ENCODE measurements around the gene BCKDK.
A peak's percentile ranks its signal among the peaks of the same experiment; 100 is the strongest.

Gene BCKDK

DNA sequence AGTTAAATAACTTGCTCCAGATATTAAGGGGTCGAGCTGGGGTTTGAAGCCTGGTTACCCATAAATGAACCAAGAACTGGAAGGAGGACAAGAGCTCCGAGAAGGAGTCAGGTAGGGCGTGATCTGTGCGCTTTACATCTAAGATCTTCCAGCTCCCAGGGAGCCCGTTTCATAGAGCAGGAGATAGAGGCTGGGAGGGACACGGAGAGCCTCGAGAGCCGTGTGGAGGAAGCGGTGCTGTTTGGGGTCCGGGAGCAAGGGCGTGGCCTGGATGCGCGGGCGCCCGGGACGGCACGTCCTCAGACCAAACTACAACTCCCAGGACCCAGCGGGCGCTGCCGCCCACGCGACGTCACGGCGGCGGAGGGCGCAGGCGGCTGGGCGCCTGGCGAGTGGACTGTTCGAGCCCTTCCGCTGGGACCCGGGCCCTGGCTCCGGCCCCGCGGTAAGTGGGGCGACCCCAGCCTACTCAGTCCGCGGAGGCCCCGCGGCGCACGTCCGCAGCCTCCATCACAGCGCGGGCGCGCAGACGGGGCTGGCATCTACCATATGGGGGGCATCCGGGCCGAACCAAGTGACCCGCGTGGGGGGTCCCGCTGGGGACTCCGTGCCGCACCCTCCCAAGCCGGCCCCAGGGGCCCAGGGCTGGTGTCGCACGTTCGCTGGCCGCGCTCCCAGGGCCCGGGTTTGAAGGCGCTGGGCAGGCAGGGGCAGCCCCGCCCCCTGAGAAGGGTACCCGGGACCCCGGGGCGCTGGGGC is at the start of gene BCKDK:
TSS of gene BCKDK (plus strand) at position 352 of the 759 bp plus-strand sequence. CDS start 838 bp downstream, outside the sequence.
- Histone ChIP-seq H3K27me3 (ENCODE audit: control insufficient read depth in 5 of 5, insufficient read depth in 4 of 5, low read length in 5 of 5) (no peaks in the 10 kb centered on the region), H3K4me1 (ENCODE audit: control insufficient read depth in 5 of 5, insufficient read depth in 5 of 5, low read length in 5 of 5) (peaks cover 2 to 36% (median 31%) of the 10 kb centered on the region in 5 donors), H3K4me3 (ENCODE audit: low read depth in 1 of 5, low read length in 5 of 5) (peak within 1 kb of the TSS; percentile 19 to 83 (median 77)), H3K9me3 (ENCODE audit: control insufficient read depth in 5 of 5, low read length in 5 of 5) (no peaks in the 10 kb centered on the region), H3K27ac (ENCODE audit: low read depth, low read length) (peak within 1 kb of the TSS; percentile 62), H3K9ac (ENCODE audit: low read length in 5 of 5) (peak within 1 kb of the TSS in 4 of 5 donors; percentile 91 to 94 (median 93)), H3K36me3 (ENCODE audit: control insufficient read depth in 5 of 5, insufficient read depth in 5 of 5, low read length in 5 of 5) (peaks cover 0 to 39% (median 38%) of the 10 kb centered on the region in 5 donors)

DNA sequence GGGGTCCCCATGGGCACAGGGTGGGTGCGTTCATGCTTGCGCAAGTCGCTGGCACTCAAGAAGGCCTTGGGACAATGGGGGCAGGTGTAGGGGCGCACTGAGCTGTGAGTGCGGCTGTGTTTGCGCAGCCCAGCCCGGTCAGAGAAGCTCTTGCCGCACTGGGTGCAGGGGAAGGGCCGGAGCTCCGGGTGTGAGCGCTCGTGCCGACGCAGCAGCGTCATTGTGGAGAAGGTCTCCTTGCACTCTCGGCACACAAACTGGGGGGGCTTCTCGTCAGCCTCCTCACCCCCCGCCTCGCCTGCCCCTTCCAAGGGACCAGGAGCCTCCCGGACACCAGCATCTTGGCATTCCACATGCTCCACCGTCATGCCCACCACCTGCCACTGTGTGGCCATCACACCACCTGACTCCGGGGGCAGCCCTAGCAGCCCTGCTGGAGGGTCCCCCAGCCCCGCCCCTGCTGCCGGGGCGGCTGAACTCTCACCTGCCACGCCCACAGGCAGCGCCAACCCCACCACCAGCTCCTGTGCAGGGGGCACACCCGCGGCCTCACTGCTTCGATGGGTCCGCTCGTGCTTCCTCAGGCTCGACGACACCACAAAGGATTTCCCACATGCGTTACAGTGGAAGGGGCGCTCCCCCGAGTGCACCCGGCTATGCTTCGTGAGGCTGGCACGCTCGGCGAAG is 46.9 kb upstream of the BCKDK start:
- H3K36me3 ChIP-seq (ENCODE audit: control insufficient read depth in 5 of 5, insufficient read depth in 5 of 5, low read length in 5 of 5): peaks cover 0 to 28% (median 24%) of the 10 kb centered on the region in 5 donors
- no peaks in the 10 kb centered on the region for H3K27me3 ChIP-seq (ENCODE audit: control insufficient read depth in 5 of 5, insufficient read depth in 4 of 5, low read length in 5 of 5)
- H3K4me1 ChIP-seq (ENCODE audit: control insufficient read depth in 5 of 5, insufficient read depth in 5 of 5, low read length in 5 of 5): peaks cover 6 to 23% (median 18%) of the 10 kb centered on the region in 5 donors
- H3K27ac ChIP-seq (ENCODE audit: low read depth, low read length): no peak overlapping the region
- H3K9ac ChIP-seq (ENCODE audit: low read length in 5 of 5): no peak overlapping the region
- H3K4me3 ChIP-seq (ENCODE audit: low read depth in 1 of 5, low read length in 5 of 5): no peak overlapping the region
- H3K9me3 ChIP-seq (ENCODE audit: control insufficient read depth in 5 of 5, low read length in 5 of 5): no peaks in the 10 kb centered on the region

DNA sequence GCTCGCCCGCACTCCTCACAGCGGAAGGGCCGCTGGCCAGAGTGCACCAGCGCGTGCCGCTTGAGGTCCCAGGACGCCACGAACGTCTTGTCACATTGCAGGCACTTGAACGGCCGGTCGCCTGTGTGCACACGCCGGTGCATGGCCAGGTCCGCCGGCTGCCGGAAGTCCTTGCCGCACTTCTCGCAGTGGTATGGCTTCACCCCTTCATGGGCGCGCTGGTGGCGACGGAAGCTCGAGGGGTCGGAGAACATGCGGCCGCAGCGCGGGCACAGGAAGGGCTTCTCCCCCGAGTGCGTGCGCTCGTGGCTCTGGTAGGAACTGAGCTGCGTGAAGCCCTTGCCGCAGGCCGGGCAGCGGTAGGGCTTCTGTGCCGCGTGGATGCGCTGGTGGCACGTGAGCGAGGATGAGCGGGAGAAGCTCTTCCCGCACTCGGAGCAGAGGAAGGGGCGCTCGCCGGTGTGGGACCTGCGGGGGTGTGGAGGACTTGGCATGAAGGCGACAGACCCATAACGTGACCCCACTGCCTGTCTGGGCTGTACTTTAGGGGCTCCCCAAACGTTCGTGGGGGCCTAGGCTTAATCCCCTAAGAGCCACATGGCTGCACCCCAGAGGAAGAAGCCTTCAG is 46.3 kb upstream of the BCKDK start:
- H3K4me1 ChIP-seq (ENCODE audit: control insufficient read depth in 5 of 5, insufficient read depth in 5 of 5, low read length in 5 of 5): peaks cover 6 to 23% (median 18%) of the 10 kb centered on the region in 5 donors
- no peaks in the 10 kb centered on the region for H3K27me3 ChIP-seq (ENCODE audit: control insufficient read depth in 5 of 5, insufficient read depth in 4 of 5, low read length in 5 of 5)
- peaks cover 0 to 28% (median 24%) of the 10 kb centered on the region in 5 donors for H3K36me3 ChIP-seq (ENCODE audit: control insufficient read depth in 5 of 5, insufficient read depth in 5 of 5, low read length in 5 of 5)
- H3K9me3 ChIP-seq (ENCODE audit: control insufficient read depth in 5 of 5, low read length in 5 of 5): no peaks in the 10 kb centered on the region
- H3K4me3 ChIP-seq (ENCODE audit: low read depth in 1 of 5, low read length in 5 of 5): no peak overlapping the region
- no peak overlapping the region for H3K27ac ChIP-seq (ENCODE audit: low read depth, low read length)
- no peak overlapping the region for H3K9ac ChIP-seq (ENCODE audit: low read length in 5 of 5)

DNA sequence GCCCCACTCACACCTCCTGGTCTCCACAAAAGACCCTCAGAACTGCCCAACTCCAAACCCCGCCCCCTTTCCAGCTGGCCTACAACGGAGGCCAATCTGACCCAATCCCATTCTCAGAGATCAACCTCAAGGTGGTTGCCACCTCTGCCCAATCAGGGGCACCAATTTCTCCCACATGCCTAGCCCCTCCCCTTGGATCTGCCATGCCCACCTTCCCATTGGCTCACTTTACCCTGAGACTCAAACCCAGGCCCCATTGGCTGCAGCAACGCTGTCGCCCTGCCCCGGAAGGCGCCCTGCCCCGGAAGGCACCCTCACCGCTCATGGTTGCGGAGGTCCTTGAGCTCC is 44.7 kb upstream of the BCKDK start:
- no peak overlapping the region for H3K27ac ChIP-seq (ENCODE audit: low read depth, low read length)
- peaks cover 6 to 23% (median 18%) of the 10 kb centered on the region in 5 donors for H3K4me1 ChIP-seq (ENCODE audit: control insufficient read depth in 5 of 5, insufficient read depth in 5 of 5, low read length in 5 of 5)
- no peak overlapping the region for H3K4me3 ChIP-seq (ENCODE audit: low read depth in 1 of 5, low read length in 5 of 5)
- H3K36me3 ChIP-seq (ENCODE audit: control insufficient read depth in 5 of 5, insufficient read depth in 5 of 5, low read length in 5 of 5): peaks cover 0 to 28% (median 23%) of the 10 kb centered on the region in 5 donors
- no peaks in the 10 kb centered on the region for H3K27me3 ChIP-seq (ENCODE audit: control insufficient read depth in 5 of 5, insufficient read depth in 4 of 5, low read length in 5 of 5)
- no peaks in the 10 kb centered on the region for H3K9me3 ChIP-seq (ENCODE audit: control insufficient read depth in 5 of 5, low read length in 5 of 5)
- H3K9ac ChIP-seq (ENCODE audit: low read length in 5 of 5): no peak overlapping the region

DNA sequence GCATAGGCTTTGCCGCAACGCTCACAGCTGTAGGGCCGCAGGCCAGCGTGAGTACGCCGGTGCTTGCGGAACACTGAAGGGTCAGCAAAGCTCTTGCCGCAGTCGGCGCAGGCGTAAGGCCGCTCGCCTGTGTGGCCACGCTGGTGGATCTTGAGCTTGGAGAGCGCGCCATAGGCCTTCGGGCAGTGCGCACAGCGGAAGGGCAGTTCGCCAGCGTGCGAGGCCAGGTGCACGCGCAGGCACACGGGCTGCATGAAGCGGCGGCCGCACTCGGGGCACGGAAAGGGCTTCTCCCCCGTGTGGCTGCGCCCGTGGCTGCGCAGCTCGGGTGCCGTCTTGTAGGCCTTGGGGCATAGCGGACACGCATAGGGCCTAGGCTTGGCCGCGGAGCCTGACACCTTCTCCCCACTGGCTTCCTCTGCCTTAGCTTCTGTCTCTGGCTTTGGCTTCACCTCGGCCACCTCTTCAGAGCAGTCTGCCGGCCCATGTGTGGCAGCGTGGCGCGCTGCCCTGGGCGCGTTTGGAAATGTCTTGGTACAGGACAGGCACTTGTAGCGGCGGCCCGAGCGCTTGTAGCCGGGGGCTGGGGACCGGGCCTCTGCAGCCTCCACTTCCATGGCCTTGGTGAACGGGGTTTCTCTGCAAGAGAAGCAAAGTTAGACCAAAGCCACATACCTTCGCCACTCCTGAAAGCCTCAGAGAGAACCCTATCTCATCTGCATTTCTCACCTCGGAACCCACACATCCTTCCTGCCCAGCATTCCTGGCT is 44.2 kb upstream of the BCKDK start:
- peak overlapping the region; percentile 84 for H3K27ac ChIP-seq (ENCODE audit: low read depth, low read length)
- no peak overlapping the region for H3K4me3 ChIP-seq (ENCODE audit: low read depth in 1 of 5, low read length in 5 of 5)
- H3K36me3 ChIP-seq (ENCODE audit: control insufficient read depth in 5 of 5, insufficient read depth in 5 of 5, low read length in 5 of 5): peaks cover 0 to 28% (median 23%) of the 10 kb centered on the region in 5 donors
- H3K27me3 ChIP-seq (ENCODE audit: control insufficient read depth in 5 of 5, insufficient read depth in 4 of 5, low read length in 5 of 5): no peaks in the 10 kb centered on the region
- peaks cover 6 to 23% (median 18%) of the 10 kb centered on the region in 5 donors for H3K4me1 ChIP-seq (ENCODE audit: control insufficient read depth in 5 of 5, insufficient read depth in 5 of 5, low read length in 5 of 5)
- no peaks in the 10 kb centered on the region for H3K9me3 ChIP-seq (ENCODE audit: control insufficient read depth in 5 of 5, low read length in 5 of 5)
- H3K9ac ChIP-seq (ENCODE audit: low read length in 5 of 5): peak overlapping the region in 1 of 5 donors; percentile 18

DNA sequence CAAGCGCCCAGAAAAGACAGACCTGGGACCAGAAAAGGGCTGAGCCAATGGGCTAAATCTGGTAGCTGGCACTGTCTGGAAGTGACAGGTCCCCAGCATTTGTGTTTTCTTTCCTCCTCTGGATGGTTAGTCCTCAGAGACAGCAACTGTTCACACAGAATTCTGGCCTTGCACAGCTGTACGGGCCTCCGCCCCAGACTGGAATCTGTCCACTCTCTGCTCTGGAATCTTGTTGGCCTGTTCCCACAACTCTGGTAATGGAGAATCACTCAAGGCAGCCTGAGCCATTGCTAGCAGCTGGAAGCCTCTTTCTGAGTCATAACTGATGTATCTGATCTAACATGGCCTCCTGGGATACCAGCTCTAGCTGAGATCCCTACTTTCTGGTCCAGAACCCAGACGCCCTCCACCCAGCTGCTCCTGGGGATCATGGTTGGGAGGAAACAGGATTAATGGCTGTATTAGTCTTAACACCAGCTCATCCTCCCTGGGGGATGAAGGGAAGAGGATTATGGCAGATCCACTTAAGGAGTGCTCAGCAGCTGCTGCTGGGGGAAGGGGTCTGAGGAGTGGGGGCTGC is 43.2 kb upstream of the BCKDK start:
- H3K4me1 ChIP-seq (ENCODE audit: control insufficient read depth in 5 of 5, insufficient read depth in 5 of 5, low read length in 5 of 5): peaks cover 6 to 23% (median 18%) of the 10 kb centered on the region in 5 donors
- peaks cover 0 to 28% (median 23%) of the 10 kb centered on the region in 5 donors for H3K36me3 ChIP-seq (ENCODE audit: control insufficient read depth in 5 of 5, insufficient read depth in 5 of 5, low read length in 5 of 5)
- H3K27me3 ChIP-seq (ENCODE audit: control insufficient read depth in 5 of 5, insufficient read depth in 4 of 5, low read length in 5 of 5): no peaks in the 10 kb centered on the region
- H3K27ac ChIP-seq (ENCODE audit: low read depth, low read length): peak overlapping the region; percentile 84
- H3K4me3 ChIP-seq (ENCODE audit: low read depth in 1 of 5, low read length in 5 of 5): peak overlapping the region in 1 of 5 donors; percentile 32
- peak overlapping the region in 2 of 5 donors; percentile 4 to 18 for H3K9ac ChIP-seq (ENCODE audit: low read length in 5 of 5)
- H3K9me3 ChIP-seq (ENCODE audit: control insufficient read depth in 5 of 5, low read length in 5 of 5): no peaks in the 10 kb centered on the region

DNA sequence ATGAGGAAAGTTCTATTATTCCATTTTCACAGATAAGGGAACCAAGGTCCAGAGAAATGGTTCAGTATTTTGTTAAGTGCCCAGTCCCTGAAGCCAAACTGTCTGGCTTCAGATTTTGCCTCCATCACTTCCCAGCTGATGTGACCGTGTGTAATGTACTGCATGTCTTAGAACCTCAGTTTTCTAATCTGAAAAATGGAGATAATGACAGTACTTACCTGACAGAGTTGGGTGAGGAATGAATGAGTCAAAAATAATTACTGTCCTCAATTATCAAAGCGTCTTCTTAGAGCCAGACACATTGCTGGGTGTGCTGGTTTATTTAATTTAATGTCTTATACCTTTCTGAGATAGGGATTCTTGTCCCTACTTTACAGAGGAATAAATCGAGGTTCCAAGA is 40.8 kb upstream of the BCKDK start:
- Histone ChIP-seq H3K4me1 (ENCODE audit: control insufficient read depth in 5 of 5, insufficient read depth in 5 of 5, low read length in 5 of 5) (peaks cover 12 to 32% (median 28%) of the 10 kb centered on the region in 5 donors), H3K9me3 (ENCODE audit: control insufficient read depth in 5 of 5, low read length in 5 of 5) (no peaks in the 10 kb centered on the region), H3K27ac (ENCODE audit: low read depth, low read length) (no peak overlapping the region), H3K4me3 (ENCODE audit: low read depth in 1 of 5, low read length in 5 of 5) (no peak overlapping the region), H3K27me3 (ENCODE audit: control insufficient read depth in 5 of 5, insufficient read depth in 4 of 5, low read length in 5 of 5) (no peaks in the 10 kb centered on the region), H3K9ac (ENCODE audit: low read length in 5 of 5) (no peak overlapping the region), H3K36me3 (ENCODE audit: control insufficient read depth in 5 of 5, insufficient read depth in 5 of 5, low read length in 5 of 5) (peaks cover 0 to 10% (median 7%) of the 10 kb centered on the region in 5 donors)

DNA sequence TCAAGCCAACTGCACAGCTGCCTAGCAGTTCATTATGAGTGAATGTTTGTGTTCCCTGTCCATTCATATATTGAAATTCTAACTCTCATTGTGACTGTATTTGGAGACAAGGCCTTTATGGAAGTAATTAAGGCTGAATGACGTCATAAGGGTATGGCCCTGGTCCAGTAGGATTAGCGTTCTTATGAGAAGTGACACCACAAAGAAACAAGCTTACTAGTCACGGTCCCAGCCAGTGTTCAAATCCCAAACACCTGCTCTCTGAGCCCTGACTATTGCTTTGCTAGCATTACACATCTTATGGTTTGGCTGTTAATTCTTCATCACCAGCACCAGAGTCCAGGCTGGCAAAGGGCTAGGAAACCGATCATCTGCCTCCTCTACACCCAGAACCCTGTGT is 36.3 kb upstream of the BCKDK start:
- peaks cover 0 to 9% (median 9%) of the 10 kb centered on the region in 5 donors for H3K36me3 ChIP-seq (ENCODE audit: control insufficient read depth in 5 of 5, insufficient read depth in 5 of 5, low read length in 5 of 5)
- peak overlapping the region; percentile 78 to 100 (median 99) for H3K4me3 ChIP-seq (ENCODE audit: low read depth in 1 of 5, low read length in 5 of 5)
- H3K27me3 ChIP-seq (ENCODE audit: control insufficient read depth in 5 of 5, insufficient read depth in 4 of 5, low read length in 5 of 5): no peaks in the 10 kb centered on the region
- peaks cover 9 to 33% (median 25%) of the 10 kb centered on the region in 5 donors for H3K4me1 ChIP-seq (ENCODE audit: control insufficient read depth in 5 of 5, insufficient read depth in 5 of 5, low read length in 5 of 5)
- no peaks in the 10 kb centered on the region for H3K9me3 ChIP-seq (ENCODE audit: control insufficient read depth in 5 of 5, low read length in 5 of 5)
- H3K27ac ChIP-seq (ENCODE audit: low read depth, low read length): peak overlapping the region; percentile 90
- peak overlapping the region in 3 of 5 donors; percentile 78 to 96 (median 89) for H3K9ac ChIP-seq (ENCODE audit: low read length in 5 of 5)

DNA sequence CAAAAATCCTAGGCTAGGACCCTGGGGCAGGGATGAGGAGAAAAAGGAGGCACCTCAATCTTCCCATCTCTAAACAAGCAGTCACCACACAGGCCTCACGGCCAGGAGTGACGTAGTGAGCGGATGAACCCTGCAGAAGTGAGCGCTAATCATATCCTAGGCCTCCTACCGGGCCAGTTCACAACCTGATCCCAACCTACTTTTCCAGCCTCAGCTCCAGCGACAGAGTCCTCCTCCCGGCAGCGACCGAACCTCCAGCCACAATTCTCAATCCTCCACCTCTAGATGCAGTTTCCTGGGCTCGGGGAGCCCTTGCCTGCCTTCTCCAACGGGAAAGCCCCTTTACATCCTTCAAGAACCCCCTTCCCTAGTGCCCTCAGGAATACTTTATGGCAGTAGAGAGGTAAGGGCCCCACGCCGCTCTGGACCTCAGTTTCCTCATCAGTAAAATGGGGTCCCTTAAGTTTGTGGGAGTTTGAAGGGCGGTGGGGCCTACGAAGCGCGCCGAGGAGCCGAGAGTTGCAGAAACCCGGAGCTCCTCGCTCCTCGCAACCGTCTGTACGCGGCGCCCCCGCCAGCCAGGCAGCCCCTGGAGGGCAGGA is 35.5 kb upstream of the BCKDK start:
- peak overlapping the region; percentile 29 to 96 (median 89) for H3K9ac ChIP-seq (ENCODE audit: low read length in 5 of 5)
- H3K4me1 ChIP-seq (ENCODE audit: control insufficient read depth in 5 of 5, insufficient read depth in 5 of 5, low read length in 5 of 5): peaks cover 9 to 33% (median 25%) of the 10 kb centered on the region in 5 donors
- H3K27me3 ChIP-seq (ENCODE audit: control insufficient read depth in 5 of 5, insufficient read depth in 4 of 5, low read length in 5 of 5): no peaks in the 10 kb centered on the region
- peak overlapping the region; percentile 78 to 100 (median 99) for H3K4me3 ChIP-seq (ENCODE audit: low read depth in 1 of 5, low read length in 5 of 5)
- H3K27ac ChIP-seq (ENCODE audit: low read depth, low read length): peak overlapping the region; percentile 90
- H3K9me3 ChIP-seq (ENCODE audit: control insufficient read depth in 5 of 5, low read length in 5 of 5): no peaks in the 10 kb centered on the region
- peaks cover 0 to 17% (median 16%) of the 10 kb centered on the region in 5 donors for H3K36me3 ChIP-seq (ENCODE audit: control insufficient read depth in 5 of 5, insufficient read depth in 5 of 5, low read length in 5 of 5)
